K562 (cell line): ENCODE data around the gene DNMT1. TPM values are rescaled to one million over a fixed set of nuclear protein-coding genes. Genes with fewer than 3 reads are reported as not detected.

Experiments
- BMI1 ChIP-seq: fragments of 150-350 bp; IDR thresholded peaks from 2 replicates; pipeline ENCODE4 v1.6.1; 2014; ENCODE audit warnings: low read length
- BRD4 ChIP-seq: fragments of 200-600 bp; sonication (generic); IDR thresholded peaks from 2 replicates; pipeline ENCODE4 v1.6.1; 2017; ENCODE audit warnings: inconsistent platforms
- CHCHD3 ChIP-seq: fragments of 250-450 bp; sonication (Bioruptor Pico); IDR thresholded peaks from 2 replicates; pipeline ENCODE4 v2.1.2; 2022; ENCODE audit warnings: mild to moderate bottlenecking
- CHD2 ChIP-seq: IDR thresholded peaks from 2 replicates; pipeline ENCODE4 v1.6.1; 2011; ENCODE audit warnings: low read depth, low read length
- DMBX1 ChIP-seq: fragments of 250-450 bp; sonication (Bioruptor Pico); IDR thresholded peaks from 2 replicates; pipeline ENCODE4 v1.8.0; 2022; ENCODE audit warnings: inconsistent platforms, mild to moderate bottlenecking, moderate library complexity, borderline replicate concordance
- ETV1 ChIP-seq: fragments of 450-650 bp; conservative IDR thresholded peaks from 2 replicates; pipeline ENCODE4 v1.6.1; 2016; ENCODE audit warnings: missing genetic modification characterization, control low read depth, low read depth, missing compliant biosample characterization
- ETV6 ChIP-seq, 3 experiments: fragments of 150-350 bp in 1 of 3; sonication (generic) in 1 of 3; formaldehyde crosslinking in 1 of 3; IDR thresholded peaks; 2 replicates each; pipeline versions ENCODE4 v1.6.1 to v1.8.0; 2014 to 2022; ENCODE audit warnings: borderline replicate concordance in 2 of 3, low read depth in 2 of 3, antibody characterized with exemption in 1 of 3, low read length in 1 of 3, mild to moderate bottlenecking in 1 of 3, missing genetic modification reagents in 1 of 3
- FOXK2 ChIP-seq, 2 experiments: fragments of 450-650 bp; IDR thresholded peaks in 1 of 2; conservative IDR thresholded peaks in 1 of 2; 2 replicates each; pipeline ENCODE4 v1.6.1; 2016; ENCODE audit warnings: low read depth in 2 of 2, mild to moderate bottlenecking in 1 of 2
- GABPB1 ChIP-seq: sonication (generic); formaldehyde crosslinking; IDR thresholded peaks from 2 replicates; pipeline ENCODE4 v1.8.0; 2022; ENCODE audit warnings: mild to moderate bottlenecking, missing genetic modification reagents
- GABPB2 ChIP-seq: fragments of 250-450 bp; sonication (Bioruptor Pico); conservative IDR thresholded peaks from 2 replicates; pipeline ENCODE4 v1.5.1; 2021; ENCODE audit warnings: mild to moderate bottlenecking
- MCM5 ChIP-seq: fragments of 450-650 bp; IDR thresholded peaks from 2 replicates; pipeline ENCODE4 v1.6.1; 2016; ENCODE audit warnings: low read depth
- MYNN ChIP-seq, 2 experiments: sonication (generic); formaldehyde crosslinking in 1 of 2; IDR thresholded peaks; 2 replicates each; pipeline versions ENCODE4 v1.5.0 to v1.6.1; 2016 to 2020; ENCODE audit warnings: antibody characterized with exemption in 1 of 2, missing genetic modification reagents in 1 of 2
- NFIX ChIP-seq: fragments of 250-450 bp; sonication (Bioruptor Pico); IDR thresholded peaks from 2 replicates; pipeline ENCODE4 v1.4.0; 2020; ENCODE audit warnings: low read depth, mild to moderate bottlenecking, moderate library complexity
- SIX5 ChIP-seq, 2 experiments: IDR thresholded peaks; 2 replicates each; pipeline ENCODE4 v1.6.1; 2011; ENCODE audit warnings: low read length in 2 of 2, borderline replicate concordance in 1 of 2, low read depth in 1 of 2, mild to moderate bottlenecking in 1 of 2, moderate library complexity in 1 of 2; ENCODE audit not compliant: insufficient read depth in 1 of 2
- SMAD3 ChIP-seq: fragments of 450-650 bp; formaldehyde crosslinking; conservative IDR thresholded peaks from 2 replicates; pipeline ENCODE4 v1.4.0; 2020; ENCODE audit warnings: mild to moderate bottlenecking
- TEAD2 ChIP-seq: fragments of 450-650 bp; IDR thresholded peaks from 2 replicates; pipeline ENCODE4 v1.6.1; 2016; ENCODE audit warnings: missing genetic modification characterization, control low read depth, missing compliant biosample characterization
- TGIF2 ChIP-seq: sonication (generic); formaldehyde crosslinking; IDR thresholded peaks from 2 replicates; pipeline ENCODE4 v1.8.1; 2022; ENCODE audit warnings: mild to moderate bottlenecking, missing genetic modification reagents, moderate library complexity
- UBTF ChIP-seq, 2 experiments: IDR thresholded peaks; 2 replicates each; pipeline ENCODE4 v1.6.1; 2012; ENCODE audit warnings: improper control_type of control experiment in 2 of 2, low read depth in 2 of 2, low read length in 2 of 2, borderline replicate concordance in 1 of 2
- ZBTB34 ChIP-seq: fragments of 250-450 bp; sonication (Bioruptor Pico); IDR thresholded peaks from 2 replicates; pipeline ENCODE4 v1.8.0; 2021; ENCODE audit warnings: mild to moderate bottlenecking, moderate library complexity
- ZNF57 ChIP-seq: fragments of 450-650 bp; formaldehyde crosslinking; IDR thresholded peaks from 2 replicates; pipeline ENCODE4 v1.4.0; 2020; ENCODE audit warnings: mild to moderate bottlenecking, moderate library complexity
- ZNF717 ChIP-seq: fragments of 250-450 bp; sonication (Bioruptor Pico); IDR thresholded peaks from 2 replicates; pipeline ENCODE4 v1.5.0; 2021
- ZNF830 ChIP-seq: fragments of 250-450 bp; sonication (Bioruptor Pico); IDR thresholded peaks from 2 replicates; pipeline ENCODE4 v1.5.0; 2021; ENCODE audit warnings: mild to moderate bottlenecking
- polyA plus RNA-seq, 8 experiments: library from polyadenylated mRNA; depleted of rRNA in 4 of 8; stranded (reverse) in 5 of 8; unstranded in 3 of 8; fragments of >200 nt; fragmentation: Nextera tagmentation in 2 of 8; fragmentation: Illumina TruSeq in 1 of 8; extraction: Ambion mirVana in 2 of 8; extraction: Trizol in 1 of 8; gene quantifications; 2 replicates each; pipeline versions ENCODE4 v1.2.1 to v1.2.3, GENCODE V29; 2011 to 2014; ENCODE audit warnings: inconsistent platforms in 1 of 8, missing spikeins in 1 of 8
- total RNA-seq, 7 experiments: library from RNA; depleted of rRNA in 6 of 7; stranded (reverse); fragments of >200 nt in 6 of 7; fragmentation: Illumina TruSeq in 2 of 7; extraction: Trizol in 2 of 7; gene quantifications; 2 replicates each; pipeline versions ENCODE4 v1.2.1 to v1.2.3, GENCODE V29; 2011 to 2021; ENCODE audit warnings: low replicate concordance in 1 of 7
- TF ChIP-seq, protein P1 (sequence below): fragments of 450-650 bp; formaldehyde crosslinking; IDR thresholded peaks from 2 replicates; pipeline ENCODE4 v1.4.0; 2020; ENCODE audit warnings: mild to moderate bottlenecking

Gene DNMT1
- total and polyA plus RNA-seq, 9 of the 15 experiments (the other 6 are each of a cell fraction or from before 2014, with no cell fraction given), result 80.1 to 271 (median 121) TPM

- TF ChIP-seq ZBTB34, result no peak
- no peak for TF ChIP-seq ETV6 (IDR thresholded peaks at IDR 0.05; ENCODE audit: borderline replicate concordance in 1 of 2, low read depth in 2 of 2, low read length in 1 of 2)
- no peak for TF ChIP-seq ETV6 (CRISPR knock-in tag; IDR thresholded peaks at IDR 0.05; ENCODE audit: borderline replicate concordance)
- no peak for TF ChIP-seq ZNF830 (CRISPR knock-in tag)
- no peak for TF ChIP-seq SIX5 (IDR thresholded peaks at IDR 0.05; ENCODE audit: borderline replicate concordance in 1 of 2, insufficient read depth in 1 of 2, low read depth in 1 of 2, low read length in 2 of 2)
- TF ChIP-seq MCM5, result no peak
- TF ChIP-seq TGIF2, result no peak
- no peak for TF ChIP-seq BRD4
- no peak for TF ChIP-seq UBTF (IDR thresholded peaks at IDR 0.05; ENCODE audit: borderline replicate concordance in 1 of 2, low read depth in 2 of 2, low read length in 2 of 2)
- no peak for TF ChIP-seq DMBX1 (CRISPR knock-in tag)
- TF ChIP-seq GABPB1 (CRISPR knock-in tag), result no peak
- no peak for TF ChIP-seq ETV1 (tag)
- no peak for TF ChIP-seq TEAD2 (tag)
- TF ChIP-seq ZNF717 (CRISPR knock-in tag), result no peak
- TF ChIP-seq GABPB2 (CRISPR knock-in tag), result no peak
- no peak for TF ChIP-seq BMI1
- peak; percentile 61 for TF ChIP-seq MYNN (IDR thresholded peaks at IDR 0.05)
- TF ChIP-seq MYNN (CRISPR knock-in tag; IDR thresholded peaks at IDR 0.05), result no peak
- TF ChIP-seq SMAD3 (CRISPR knock-in tag), result no peak
- TF ChIP-seq ZNF57 (CRISPR knock-in tag), result no peak
- no peak for TF ChIP-seq NFIX (CRISPR knock-in tag)
- TF ChIP-seq CHCHD3, result no peak
- TF ChIP-seq, protein P1, sequence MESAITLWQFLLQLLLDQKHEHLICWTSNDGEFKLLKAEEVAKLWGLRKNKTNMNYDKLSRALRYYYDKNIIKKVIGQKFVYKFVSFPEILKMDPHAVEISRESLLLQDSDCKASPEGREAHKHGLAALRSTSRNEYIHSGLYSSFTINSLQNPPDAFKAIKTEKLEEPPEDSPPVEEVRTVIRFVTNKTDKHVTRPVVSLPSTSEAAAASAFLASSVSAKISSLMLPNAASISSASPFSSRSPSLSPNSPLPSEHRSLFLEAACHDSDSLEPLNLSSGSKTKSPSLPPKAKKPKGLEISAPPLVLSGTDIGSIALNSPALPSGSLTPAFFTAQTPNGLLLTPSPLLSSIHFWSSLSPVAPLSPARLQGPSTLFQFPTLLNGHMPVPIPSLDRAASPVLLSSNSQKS (CRISPR knock-in tag), result 0 out of 2 replicates have a peak, but pooled peaks have one; percentile 15
- TF ChIP-seq CHD2, result 0 out of 2 replicates have a peak, but pooled peaks have one; percentile 22
- no peak for TF ChIP-seq FOXK2 (conservative IDR thresholded peaks at IDR 0.05 in 1 of 2, IDR thresholded peaks at IDR 0.05 in 1 of 2; ENCODE audit: low read depth in 2 of 2)
Measured at GRCh38 chr19:10112037-10112761, 82.6 kb downstream of the DNMT1 start (continued).
